T-helper 2 cell treated with Interferon-gamma antibody and Interleukin-4, amounts not matched to agents 5 μg/mL and 100 μg/mL, for 36 hours (primary cell): Measurements from ENCODE around the gene EYA4.

Source experiments
- DNase-seq: peaks from one replicate; pipeline ENCODE4 v3.0.0; 2021; ENCODE audit warnings: low spot score
- H3K27ac Mint-ChIP-seq: one replicate; pipeline ENCODE4 v1.8.0; 2021; ENCODE audit warnings: mild to moderate bottlenecking, mixed read lengths
- H3K27me3 Mint-ChIP-seq: one replicate; pipeline ENCODE4 v1.8.0; 2021; ENCODE audit warnings: low read depth, mixed read lengths
- H3K36me3 Mint-ChIP-seq: one replicate; pipeline ENCODE4 v1.8.0; 2021; ENCODE audit warnings: low read depth, mixed read lengths
- H3K4me1 Mint-ChIP-seq: one replicate; pipeline ENCODE4 v1.8.0; 2021; ENCODE audit warnings: low read depth, mixed read lengths
- H3K4me3 Mint-ChIP-seq: one replicate; pipeline ENCODE4 v1.8.0; 2022; ENCODE audit warnings: mild to moderate bottlenecking, moderate library complexity, mixed read lengths
- H3K9me3 Mint-ChIP-seq: one replicate; pipeline ENCODE4 v1.8.0; 2021; ENCODE audit warnings: mixed read lengths

Gene EYA4

DNA sequence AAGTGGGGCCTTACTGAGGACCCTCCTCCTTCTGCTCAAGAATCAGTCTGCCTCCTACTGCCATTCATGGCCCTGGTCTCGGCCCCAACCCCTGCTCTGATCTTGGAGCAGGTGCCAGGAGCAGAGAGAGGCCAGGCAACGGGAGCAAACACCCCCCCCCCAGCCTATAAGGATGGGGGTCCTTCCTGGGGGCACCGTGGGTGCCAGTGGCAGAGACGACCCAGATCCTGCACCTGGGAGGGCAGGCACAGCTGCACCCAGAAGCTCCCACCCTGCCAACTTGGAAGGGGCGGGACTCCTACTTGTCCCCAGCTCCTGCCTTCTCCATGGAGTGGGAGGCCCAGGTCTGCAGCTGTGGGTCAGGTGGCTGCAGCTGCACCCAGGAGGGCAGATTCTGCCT is 183.2 kb downstream of the EYA4 start:
- Mint-ChIP-seq H3K27me3 (no peaks in the 10 kb centered on the region), H3K27ac (no peak overlapping the region), H3K36me3 (no peaks in the 10 kb centered on the region), H3K4me3 (no peak overlapping the region), H3K9me3 (no peaks in the 10 kb centered on the region), H3K4me1 (no peaks in the 10 kb centered on the region)
- no peak for DNase-seq

DNA sequence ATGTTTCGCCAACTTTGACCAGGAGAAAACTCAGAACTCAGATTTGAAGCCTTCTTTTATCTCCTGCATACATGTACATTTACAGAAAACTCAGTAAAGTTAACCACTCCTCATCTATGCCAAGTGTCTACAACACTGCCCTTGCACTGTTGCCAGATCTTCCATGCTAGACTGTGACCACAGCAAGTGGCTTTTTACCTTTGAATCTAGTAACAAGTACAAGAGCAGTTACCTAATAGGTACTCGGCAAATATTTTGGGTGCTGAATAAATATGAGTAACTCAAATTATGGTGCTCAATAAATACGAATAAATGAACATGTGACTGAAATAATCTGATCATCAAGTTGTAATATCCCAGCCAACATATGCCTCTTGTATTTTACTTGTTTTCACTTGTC is 184.9 kb downstream of the EYA4 start:
- Mint-ChIP-seq H3K36me3 (no peaks in the 10 kb centered on the region), H3K27ac (no peak overlapping the region), H3K27me3 (no peaks in the 10 kb centered on the region), H3K9me3 (no peaks in the 10 kb centered on the region), H3K4me1 (no peaks in the 10 kb centered on the region), H3K4me3 (no peak overlapping the region)
- DNase-seq = no peak

DNA sequence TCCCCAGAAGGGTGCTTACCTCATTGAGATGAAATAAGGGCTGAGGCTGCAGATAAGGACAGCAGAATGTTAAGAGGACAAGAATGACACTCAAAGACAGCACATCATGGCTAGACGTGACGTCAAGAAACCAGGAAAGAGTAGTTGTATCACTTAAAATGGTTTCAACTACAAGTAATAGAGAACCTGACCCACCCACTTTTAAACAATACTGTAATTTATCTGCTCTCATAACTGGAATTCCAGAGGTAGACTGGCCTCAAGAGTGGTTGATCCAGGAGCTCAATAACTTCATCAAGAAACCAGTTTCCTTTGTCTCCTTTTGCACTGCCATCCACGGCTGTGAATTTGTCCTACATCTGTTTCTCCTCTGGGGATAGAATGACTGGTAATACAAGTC is 187.1 kb downstream of the EYA4 start:
- Mint-ChIP-seq H3K36me3 (no peaks in the 10 kb centered on the region), H3K9me3 (no peaks in the 10 kb centered on the region), H3K4me3 (no peak overlapping the region), H3K4me1 (no peaks in the 10 kb centered on the region), H3K27ac (no peak overlapping the region), H3K27me3 (no peaks in the 10 kb centered on the region)
- no peak for DNase-seq

DNA sequence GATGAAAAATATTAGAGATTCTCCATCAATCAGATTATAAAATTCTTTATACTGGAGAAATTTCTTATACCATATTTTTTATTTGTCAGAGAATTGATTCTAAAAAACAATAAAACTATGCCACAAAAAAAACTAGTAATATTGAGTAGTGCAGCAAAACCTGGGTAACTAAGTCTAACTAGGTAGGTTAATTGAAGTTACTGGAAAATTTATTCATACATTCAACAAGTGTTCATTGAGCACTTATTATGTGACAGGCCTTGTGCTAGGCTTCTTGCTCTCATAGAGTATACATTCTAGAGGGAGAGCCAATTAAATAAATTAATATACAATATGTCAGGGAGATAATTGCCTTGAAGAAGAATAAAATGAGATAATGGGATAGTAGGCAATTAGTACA is 189.4 kb downstream of the EYA4 start:
- Mint-ChIP-seq H3K4me1 (no peaks in the 10 kb centered on the region), H3K27me3 (no peaks in the 10 kb centered on the region), H3K27ac (no peak overlapping the region), H3K4me3 (no peak overlapping the region), H3K36me3 (no peaks in the 10 kb centered on the region), H3K9me3 (no peaks in the 10 kb centered on the region)
- DNase-seq = no peak

DNA sequence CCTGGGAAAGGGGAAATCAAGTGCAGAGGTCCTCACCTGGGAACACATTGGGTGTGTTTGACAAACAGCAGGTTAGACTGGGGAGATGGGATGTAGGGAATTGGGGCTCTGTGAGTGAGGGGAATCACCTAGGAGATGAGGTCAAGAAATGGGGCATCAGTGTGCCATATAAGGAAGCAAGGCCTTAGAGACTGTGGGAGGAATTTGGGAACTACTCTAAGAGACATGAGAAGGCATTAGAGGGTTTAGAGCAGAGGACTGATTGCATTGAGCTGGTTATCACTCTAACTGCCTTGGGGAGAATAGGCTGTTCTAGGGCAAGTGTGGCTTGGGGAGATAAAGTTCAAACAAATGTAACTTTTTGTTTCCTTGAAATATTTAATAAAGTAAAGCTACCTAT is 189.9 kb downstream of the EYA4 start:
- H3K9me3 Mint-ChIP-seq = no peaks in the 10 kb centered on the region
- H3K36me3 Mint-ChIP-seq = no peaks in the 10 kb centered on the region
- no peak overlapping the region for H3K27ac Mint-ChIP-seq
- no peaks in the 10 kb centered on the region for H3K4me1 Mint-ChIP-seq
- H3K4me3 Mint-ChIP-seq = no peak overlapping the region
- H3K27me3 Mint-ChIP-seq = no peaks in the 10 kb centered on the region
- no peak for DNase-seq

DNA sequence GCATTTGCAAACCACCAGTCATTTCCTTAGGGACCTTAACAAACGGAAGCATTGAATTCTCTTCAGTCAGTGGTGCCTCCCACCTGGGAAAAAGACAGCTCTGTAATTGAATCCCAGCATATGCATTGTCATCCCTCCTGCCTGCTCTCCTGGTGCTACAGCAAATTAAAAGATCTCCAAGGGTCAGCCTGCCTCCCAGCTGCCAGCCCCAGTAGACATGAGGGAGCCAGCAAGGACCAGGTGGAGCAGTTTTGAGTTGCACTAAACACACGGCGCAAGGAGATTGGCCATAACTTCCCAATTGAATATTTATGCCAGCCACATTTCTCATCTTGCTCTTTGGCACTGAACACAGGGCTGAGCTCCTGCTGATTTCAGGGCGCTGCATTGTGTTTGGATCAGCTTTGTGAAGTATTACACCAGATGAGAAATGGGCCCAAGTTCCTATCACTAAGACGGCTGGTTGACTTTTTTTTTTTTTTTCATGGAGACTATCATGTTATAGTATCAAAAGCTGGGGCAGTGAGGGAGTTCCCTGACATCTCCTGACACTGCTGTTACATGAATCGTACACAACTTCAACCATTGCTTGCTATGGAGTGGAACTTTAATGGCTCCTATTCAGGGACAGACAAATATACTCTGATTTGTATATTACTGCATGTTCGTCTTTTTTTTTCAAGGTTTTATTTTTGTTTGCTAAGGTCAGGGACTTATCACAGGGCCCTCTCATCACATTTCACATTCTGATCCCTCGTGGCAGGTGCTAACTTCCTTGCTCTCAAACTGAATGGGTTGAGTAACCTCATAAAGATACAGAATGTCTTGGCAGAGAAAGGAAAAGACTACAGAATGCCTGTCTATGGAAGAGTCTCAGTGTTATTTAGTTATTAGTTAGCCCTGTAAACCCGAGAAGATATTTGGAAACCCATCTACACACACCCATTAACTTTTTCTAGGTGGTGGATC is 191.1 kb downstream of the EYA4 start:
- Mint-ChIP-seq H3K27ac (no peak overlapping the region), H3K4me1 (no peaks in the 10 kb centered on the region), H3K36me3 (no peaks in the 10 kb centered on the region), H3K9me3 (no peaks in the 10 kb centered on the region), H3K4me3 (no peak overlapping the region), H3K27me3 (no peaks in the 10 kb centered on the region)
- DNase-seq = no peak

DNA sequence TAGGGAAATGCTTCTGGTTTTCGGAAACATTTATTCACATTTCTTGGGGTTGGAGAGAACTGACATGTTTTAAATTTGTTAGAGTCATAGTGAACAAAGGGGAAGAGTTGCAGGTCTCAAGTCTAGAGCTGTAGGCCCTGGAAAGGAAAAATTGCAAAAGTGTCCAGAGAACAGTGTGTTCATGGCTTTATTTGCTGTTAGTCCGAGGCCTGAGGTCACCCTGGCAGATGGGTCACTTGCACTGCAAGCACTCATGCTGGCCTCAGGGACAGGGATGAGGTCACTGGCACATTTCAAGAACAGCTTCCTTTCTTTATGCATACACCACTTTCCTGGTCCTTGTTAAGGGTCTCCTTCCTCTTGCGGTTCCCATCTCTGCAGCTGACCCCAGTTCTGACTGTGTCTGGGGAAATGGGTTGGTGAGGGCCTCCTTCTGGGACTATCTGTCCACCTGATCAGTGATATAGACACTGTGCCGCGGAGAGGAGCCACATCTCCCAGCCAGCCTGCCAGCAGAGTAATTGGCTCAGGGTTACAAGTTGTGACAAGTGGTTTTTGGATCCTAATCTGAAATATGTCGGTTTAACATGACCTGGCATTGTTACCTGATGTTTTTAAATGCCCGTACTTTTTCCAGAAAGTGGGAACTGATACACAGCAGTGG is 194.0 kb downstream of the EYA4 start:
- H3K9me3 Mint-ChIP-seq = no peaks in the 10 kb centered on the region
- H3K4me1 Mint-ChIP-seq = no peaks in the 10 kb centered on the region
- no peaks in the 10 kb centered on the region for H3K36me3 Mint-ChIP-seq
- no peak overlapping the region for H3K27ac Mint-ChIP-seq
- H3K4me3 Mint-ChIP-seq = no peak overlapping the region
- no peak for DNase-seq
- H3K27me3 Mint-ChIP-seq = no peaks in the 10 kb centered on the region

DNA sequence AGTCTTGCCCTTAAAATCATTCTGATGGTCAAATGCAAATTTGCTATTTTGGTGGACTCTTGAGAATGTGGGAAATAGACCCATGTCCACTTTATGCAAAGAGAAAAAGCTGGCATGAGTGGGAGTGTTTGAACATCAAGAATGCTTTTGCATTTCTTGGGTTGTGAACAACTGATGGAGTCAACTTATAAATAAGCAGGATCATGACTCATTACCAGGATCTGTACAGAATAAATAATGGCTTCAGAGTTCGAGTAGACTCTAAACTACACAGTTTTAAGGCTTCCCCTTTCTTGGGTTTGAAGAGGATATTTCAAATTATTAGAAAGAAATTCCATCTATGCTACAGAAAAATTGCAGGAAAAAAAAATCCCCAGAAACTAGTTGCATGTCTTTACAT is 195.5 kb downstream of the EYA4 start:
- Mint-ChIP-seq H3K4me1 (no peaks in the 10 kb centered on the region), H3K4me3 (no peak overlapping the region), H3K27me3 (no peaks in the 10 kb centered on the region), H3K27ac (no peak overlapping the region), H3K36me3 (no peaks in the 10 kb centered on the region), H3K9me3 (no peaks in the 10 kb centered on the region)
- no peak for DNase-seq

DNA sequence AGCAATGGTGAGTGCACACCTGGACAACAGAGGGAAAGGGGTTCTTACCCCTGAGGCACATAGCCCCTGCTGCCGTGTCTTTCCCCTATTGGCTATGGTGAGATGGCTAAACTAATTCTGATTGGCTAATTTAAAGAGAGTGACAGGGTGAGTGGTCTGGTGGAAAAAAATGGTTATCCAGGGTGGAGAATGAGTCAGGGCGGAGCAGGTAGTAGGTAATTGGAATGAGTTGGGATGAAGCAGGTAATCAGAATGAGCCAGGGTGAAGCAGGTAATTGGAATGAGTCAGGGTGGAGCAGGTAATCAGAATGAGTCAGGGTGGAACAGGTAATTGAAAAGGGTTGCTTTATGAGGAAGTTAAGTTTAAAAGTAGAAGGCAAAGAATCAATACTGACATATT is 200.3 kb downstream of the EYA4 start:
- DNase-seq = no peak
- Mint-ChIP-seq H3K9me3 (no peaks in the 10 kb centered on the region), H3K4me3 (no peak overlapping the region), H3K27me3 (no peaks in the 10 kb centered on the region), H3K36me3 (no peaks in the 10 kb centered on the region), H3K27ac (no peak overlapping the region), H3K4me1 (no peaks in the 10 kb centered on the region)

DNA sequence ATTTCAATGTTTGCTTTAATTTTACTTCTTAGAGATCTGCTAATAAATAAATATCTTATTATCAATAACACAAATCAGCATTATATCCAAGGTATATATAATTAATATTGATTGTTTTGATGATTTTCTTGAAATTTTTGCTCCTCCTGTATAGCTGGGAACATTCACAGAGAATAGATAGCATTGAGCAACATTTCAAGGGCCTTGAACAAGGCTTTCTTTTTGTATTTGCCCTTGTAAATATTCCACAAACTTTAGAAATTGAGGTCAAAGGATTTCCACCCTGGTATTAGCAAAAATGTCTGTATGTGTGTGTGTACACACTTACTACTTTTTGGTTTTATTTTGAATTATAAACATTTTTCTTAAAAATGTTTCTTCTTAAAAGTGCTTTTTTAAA is 205.6 kb downstream of the EYA4 start:
- no peaks in the 10 kb centered on the region for H3K27me3 Mint-ChIP-seq
- no peaks in the 10 kb centered on the region for H3K9me3 Mint-ChIP-seq
- DNase-seq = no peak
- H3K36me3 Mint-ChIP-seq = no peaks in the 10 kb centered on the region
- H3K27ac Mint-ChIP-seq = no peak overlapping the region
- no peaks in the 10 kb centered on the region for H3K4me1 Mint-ChIP-seq
- H3K4me3 Mint-ChIP-seq = no peak overlapping the region

DNA sequence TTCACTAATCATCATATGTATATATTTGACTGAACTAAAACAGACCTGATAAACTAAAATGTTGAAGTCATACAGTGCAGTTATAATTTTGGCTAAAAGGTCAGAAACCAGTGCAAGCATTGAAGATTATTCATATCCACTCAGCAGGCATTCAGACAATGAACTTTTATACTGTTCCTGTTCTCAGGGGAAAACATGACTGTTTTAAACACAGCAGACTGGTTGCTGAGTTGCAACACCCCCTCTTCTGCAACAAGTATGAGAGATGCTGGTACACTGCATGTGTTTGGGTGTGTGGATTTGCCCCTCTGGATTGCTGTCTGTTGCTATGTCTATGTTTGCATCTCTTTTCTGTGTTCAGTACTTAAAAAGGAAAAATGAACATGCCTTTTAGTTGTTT is 206.8 kb downstream of the EYA4 start:
- DNase-seq = no peak
- Mint-ChIP-seq H3K27ac (no peak overlapping the region), H3K4me3 (no peak overlapping the region)

DNA sequence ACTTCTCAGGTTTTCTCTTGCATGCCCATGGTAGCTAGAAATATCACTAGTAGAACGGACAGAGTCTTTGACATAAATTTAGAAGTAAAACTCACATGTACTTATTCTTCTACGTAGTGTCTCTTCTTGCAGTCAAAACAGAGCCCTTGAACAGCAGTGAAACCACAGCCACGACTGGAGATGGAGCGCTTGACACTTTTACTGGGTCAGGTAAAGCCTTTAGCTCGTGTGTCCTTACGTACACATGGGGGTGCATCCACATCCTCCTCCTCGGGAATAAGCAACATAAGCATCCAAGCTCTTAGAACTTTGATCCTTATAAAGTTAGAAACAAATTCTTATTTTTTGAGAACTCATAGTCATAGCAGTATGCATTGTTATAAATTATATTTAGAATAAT is 215.3 kb downstream of the EYA4 start:
- Mint-ChIP-seq H3K4me3 (no peak overlapping the region), H3K36me3 (no peaks in the 10 kb centered on the region), H3K4me1 (no peaks in the 10 kb centered on the region), H3K27ac (no peak overlapping the region), H3K27me3 (no peaks in the 10 kb centered on the region), H3K9me3 (no peaks in the 10 kb centered on the region)
- no peak for DNase-seq

More for the DNA sequence above, 206.8 kb downstream of the EYA4 start:
- H3K36me3 Mint-ChIP-seq = no peaks in the 10 kb centered on the region
- no peaks in the 10 kb centered on the region for H3K27me3 Mint-ChIP-seq
- H3K9me3 Mint-ChIP-seq = no peaks in the 10 kb centered on the region
- no peaks in the 10 kb centered on the region for H3K4me1 Mint-ChIP-seq

DNA sequence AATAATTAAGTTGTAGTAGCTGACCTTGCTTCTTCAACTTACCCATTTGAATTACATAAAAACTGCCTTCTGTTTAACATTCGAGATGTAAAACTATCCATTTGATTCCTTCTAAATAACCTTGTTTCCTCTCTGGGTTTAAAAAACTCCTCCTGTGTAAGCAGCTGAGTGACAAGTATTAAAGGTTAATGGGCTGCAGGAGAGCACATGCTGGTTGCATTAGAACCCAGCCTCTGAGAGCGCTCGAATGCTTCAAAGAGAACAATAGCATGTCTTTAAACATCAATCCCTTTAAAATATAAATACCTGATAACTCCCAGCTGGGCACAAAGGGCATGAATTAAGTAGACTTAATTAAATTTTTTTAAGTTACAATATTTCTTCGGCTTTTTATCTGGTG is 215.8 kb downstream of the EYA4 start:
- Mint-ChIP-seq H3K4me1 (no peaks in the 10 kb centered on the region), H3K27me3 (no peaks in the 10 kb centered on the region), H3K36me3 (no peaks in the 10 kb centered on the region), H3K9me3 (no peaks in the 10 kb centered on the region), H3K4me3 (no peak overlapping the region), H3K27ac (no peak overlapping the region)
- no peak for DNase-seq

DNA sequence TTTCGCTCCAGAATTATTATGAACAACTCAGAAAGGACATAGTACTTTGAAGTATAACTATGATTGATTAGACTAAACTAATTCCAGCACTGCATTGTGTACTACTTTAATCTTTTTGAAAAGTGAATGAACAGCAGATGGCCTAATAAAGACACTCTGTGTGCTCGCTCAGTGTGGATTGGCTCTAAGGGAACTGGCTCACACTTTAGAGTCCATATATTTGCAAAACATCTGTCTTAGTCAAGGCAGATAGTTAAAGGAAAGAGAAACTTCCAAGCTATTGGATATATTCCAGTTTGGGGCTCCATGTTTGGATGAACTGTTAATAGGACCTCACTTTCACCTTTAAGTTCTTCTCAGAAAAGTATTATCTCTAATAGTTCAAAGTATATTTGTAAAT is 218.9 kb downstream of the EYA4 start:
- no peaks in the 10 kb centered on the region for H3K27me3 Mint-ChIP-seq
- no peak overlapping the region for H3K27ac Mint-ChIP-seq
- no peak overlapping the region for H3K4me3 Mint-ChIP-seq
- no peaks in the 10 kb centered on the region for H3K9me3 Mint-ChIP-seq
- H3K36me3 Mint-ChIP-seq = no peaks in the 10 kb centered on the region
- H3K4me1 Mint-ChIP-seq = no peaks in the 10 kb centered on the region
- no peak for DNase-seq
